Astrocyte (in vitro differentiated cells and primary cell): ENCODE results near the gene LMTK3.

ENCODE experiments used
- CTCF ChIP-seq: IDR thresholded peaks from 2 replicates; pipeline ENCODE4 v1.5.1; 2011; ENCODE audit warnings: low read depth, mild to moderate bottlenecking, inconsistent platforms, low read length, moderate library complexity; ENCODE audit not compliant: insufficient read depth
- EZH2 ChIP-seq: IDR thresholded peaks from 2 replicates; pipeline ENCODE4 v1.6.1; 2012; ENCODE audit warnings: mild to moderate bottlenecking, low read length, inconsistent platforms; ENCODE audit not compliant: insufficient read depth

GRCh38 chr19:48495396-48495795 is 16.2 kb downstream of the LMTK3 start:
- TF ChIP-seq CTCF (no peak), EZH2 (no peak)
